Inferior parietal cortex (tissue), 1 donor: ENCODE measurements around the gene PATL2.
"Not testable (repeated sequence)": the region's sequence is repeated elsewhere in the genome, so short reads cannot be mapped to it uniquely, and the experiment has no call there.

ENCODE experiments used
- DNase-seq: peaks from one replicate; pipeline ENCODE4 v3.0.0-alpha.2; 2016; ENCODE audit errors: extremely low spot score

PATL2 gene

DNA sequence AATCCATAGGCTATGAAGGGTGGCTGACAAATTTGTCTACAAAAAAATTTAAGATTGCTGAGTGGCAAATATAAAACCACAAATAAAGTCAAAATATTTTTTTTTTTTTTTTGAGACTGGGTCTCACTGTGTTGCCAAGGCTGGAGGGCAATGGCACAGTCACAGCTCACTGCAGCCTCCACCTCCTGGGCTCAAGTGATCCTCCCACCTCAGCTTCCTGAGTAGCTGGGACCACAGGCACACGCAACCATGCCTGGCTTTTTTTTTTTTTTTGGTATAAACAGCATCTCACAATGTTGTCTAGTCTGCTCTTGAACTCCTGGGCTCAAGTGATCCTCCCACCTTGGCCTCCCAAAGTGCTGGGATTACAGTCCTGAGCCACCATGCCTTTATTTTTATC lies 20.9 kb downstream of the PATL2 start:
- DNase-seq: not testable (repeated sequence)

DNA sequence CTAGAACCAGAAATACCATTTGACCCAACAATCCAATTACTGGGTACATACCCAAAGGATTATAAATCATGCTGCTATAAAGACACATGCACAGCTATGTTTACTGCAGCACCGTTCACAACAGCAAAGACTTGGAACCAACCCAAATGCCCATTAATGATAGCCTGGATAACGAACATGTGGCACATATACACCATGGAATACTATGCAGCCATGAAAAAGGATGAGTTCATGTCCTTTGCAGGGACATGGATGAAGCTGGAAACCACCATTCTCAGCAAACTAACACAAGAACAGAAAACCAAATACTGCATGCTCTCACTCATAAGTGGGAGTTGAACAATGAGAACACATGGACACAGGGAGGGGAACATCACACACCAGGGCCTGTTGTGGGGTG lies 21.8 kb downstream of the PATL2 start:
- DNase-seq: not testable (repeated sequence)

DNA sequence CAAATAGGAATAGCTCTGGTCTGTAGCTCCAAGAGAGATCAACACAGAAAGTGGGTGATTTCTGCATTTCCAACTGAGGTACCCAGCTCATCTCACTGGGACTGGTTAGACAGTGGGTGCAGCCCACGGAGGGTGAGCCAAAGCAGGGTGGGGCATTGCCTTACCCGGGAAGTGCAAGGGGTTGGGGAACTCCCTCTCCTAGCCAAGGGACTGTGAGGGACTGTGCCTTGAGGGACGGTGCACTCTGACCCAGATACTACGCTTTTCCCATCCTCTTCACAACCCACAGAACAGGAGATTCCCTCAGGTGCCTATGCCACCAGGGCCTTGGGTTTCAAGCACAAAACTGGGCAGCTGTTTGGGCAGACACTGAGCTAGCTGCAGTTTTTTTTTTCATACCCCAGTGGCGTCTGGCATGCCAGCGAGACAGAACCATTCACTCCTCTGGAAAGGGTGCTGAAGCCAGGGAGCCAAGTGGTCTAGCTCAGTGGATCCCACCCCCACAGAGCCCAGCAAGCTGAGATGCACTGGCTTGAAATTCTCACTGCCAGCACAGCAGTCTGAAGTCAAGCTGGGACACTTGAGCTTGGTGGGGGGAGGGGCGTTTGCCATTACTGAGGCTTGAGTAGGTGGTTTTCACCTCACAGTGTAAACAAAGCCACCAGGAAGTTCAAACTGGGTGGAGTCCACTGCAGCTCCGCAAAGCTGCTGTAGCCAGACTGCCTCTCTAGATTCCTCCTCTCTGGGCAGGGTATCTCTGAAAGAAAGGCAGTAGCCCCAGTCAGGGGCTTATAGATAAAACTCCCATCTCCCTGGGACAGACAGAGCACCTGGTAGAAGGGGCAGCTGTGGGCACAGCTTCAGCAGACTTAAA lies 28.1 kb downstream of the PATL2 start:
- not testable (repeated sequence) for DNase-seq

DNA sequence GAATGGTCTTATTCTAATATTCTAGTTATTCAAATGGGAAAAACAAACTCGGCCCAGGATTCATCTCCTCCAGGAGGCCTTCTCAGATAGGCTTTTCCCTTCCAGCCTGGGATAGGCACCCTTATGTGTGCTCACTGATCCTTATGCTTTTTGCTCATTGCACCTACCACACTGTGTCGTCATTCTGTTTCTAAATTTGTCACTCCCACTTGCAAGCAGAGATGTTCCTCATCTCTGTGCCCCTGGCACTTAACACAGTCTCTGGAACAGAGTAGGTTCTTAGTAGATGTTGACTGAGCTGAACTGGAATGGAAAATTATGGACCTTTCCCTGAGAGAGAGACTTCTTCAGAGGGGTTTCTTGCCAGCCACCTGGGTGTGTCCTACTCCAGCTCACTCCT lies 28.9 kb downstream of the PATL2 start:
- DNase-seq: no peak

DNA sequence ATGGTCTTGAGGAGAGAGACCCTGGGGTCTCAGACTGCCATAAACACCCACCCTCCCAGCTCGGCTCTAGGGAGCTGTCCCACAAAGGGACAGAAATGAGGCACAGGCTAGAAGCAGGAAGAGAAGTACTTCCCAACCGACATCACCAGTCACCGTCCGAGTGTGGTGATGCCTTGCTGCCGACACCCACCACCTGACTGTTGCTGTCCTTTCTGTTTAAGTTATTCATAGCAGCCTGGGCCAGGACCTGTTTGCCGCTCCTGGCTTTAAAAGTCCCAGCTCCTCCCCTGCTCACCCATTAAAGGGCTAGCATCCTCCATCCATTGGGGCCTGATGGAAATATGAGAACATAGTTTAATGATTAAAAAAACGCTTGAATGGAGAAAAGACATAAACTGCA lies 34.4 kb downstream of the PATL2 start:
- DNase-seq: no peak

DNA sequence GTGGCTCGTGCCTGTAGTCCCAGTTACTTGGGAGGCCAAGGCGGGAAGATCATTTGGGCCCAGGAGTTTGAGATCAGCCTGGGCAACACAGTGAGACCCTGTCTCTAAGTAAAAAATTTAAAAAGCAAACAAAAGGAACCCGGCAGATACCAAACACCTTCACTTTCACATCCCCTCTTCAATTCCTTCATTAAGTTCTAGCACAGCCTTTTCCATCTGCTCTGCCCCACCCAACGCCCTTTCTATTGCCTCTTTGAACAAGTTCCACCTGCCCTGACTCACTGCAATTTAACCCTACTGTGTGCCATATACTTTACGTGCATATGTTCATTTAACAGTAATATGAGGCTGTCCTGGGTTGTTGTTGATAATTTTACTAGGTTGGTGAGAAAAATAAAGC lies 35.2 kb downstream of the PATL2 start:
- DNase-seq: no peak

DNA sequence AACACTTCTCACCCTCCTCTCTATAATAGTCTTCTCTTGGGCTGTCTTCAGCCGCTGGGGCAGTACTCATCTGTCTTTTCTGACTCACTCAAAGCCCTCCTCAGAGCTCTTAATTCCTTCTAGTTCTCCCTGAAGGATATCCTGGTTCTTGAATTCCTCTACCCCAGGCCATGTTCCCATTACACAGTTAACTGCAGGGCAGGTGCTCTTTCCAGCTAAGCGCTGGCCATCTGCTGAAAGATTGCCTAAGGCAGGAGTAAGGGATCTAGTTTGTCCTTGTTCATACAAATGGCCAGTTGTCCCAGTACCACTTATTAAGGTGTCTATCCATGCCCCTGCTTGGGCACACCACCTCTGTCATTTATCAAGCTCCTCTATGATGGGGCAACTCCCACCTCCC lies 37.5 kb downstream of the PATL2 start:
- DNase-seq: no peak

DNA sequence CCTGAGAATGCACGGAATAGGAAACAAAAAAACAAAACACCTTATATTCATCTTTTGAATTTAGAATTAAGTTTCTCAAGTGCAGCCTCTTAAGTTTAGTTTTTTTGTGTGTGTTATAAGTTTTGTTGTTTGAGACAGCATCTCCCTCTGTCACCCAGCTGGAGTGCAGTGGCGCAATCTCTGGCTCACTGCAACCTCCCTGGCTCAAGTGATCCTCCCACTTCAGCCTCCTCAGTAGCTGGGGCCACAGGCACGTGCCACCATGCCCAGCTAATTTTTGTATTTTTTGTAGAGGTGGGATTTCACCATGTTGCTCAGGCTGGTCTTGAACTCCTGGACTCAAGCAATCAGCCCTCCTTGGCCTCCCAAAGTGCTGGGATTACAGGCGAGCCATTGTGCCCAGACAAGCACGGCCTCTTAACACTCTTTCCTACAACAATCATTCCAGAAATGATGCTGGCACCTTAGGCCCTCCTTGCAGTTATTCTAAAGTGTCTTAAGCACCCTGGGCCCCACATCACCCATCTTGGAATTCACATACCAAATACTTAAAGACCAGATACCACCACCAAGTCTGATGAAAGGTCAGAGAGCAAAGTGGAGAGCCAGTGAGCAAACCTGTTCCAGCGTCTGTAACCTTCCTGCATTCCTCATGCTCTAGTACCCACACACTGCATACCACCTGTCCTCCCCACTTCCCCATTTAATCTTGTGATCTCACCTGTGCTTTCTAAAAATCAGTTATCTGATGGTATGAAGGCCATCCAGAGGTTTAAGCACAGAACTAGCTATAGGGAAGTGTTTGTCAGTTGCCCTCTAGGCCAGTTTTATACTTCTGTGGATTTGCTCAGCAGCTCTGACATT lies 40.8 kb downstream of the PATL2 start:
- no peak for DNase-seq

DNA sequence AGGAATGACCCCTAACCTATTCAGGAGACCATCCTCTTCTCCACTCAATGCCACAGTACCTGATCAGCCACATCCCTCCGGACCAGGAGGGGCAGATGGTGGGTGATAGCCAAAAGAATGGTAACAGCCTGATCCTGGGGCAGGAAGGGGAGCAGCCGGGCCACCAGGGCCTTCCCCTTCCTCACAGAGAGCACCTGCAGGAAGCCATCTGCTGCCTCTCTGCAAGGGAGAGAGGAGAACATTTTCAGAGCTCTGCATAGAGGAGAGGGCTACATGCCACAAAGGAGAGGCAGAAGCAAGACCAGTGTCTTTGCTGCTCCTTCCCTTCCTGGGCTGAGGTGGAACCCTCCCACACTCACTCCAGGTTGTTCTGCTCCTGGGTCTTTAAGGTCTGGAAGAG lies 42.2 kb downstream of the PATL2 start:
- no peak for DNase-seq

DNA sequence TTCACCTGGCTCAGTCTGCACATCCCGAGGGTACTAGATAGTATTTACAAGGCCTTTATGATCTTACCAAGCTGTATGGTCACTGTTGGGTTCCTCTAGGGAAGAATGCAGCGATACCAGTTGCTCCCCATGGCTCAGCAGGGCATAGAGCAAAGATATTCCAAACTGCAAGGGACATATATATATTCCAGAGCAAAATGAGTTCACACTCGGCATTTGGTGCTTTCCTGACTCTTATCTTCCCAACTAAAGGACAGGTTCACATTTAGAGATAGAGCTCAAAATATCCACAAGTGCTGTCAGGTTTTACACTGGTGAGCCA lies 44.1 kb downstream of the PATL2 start:
- DNase-seq: no peak

DNA sequence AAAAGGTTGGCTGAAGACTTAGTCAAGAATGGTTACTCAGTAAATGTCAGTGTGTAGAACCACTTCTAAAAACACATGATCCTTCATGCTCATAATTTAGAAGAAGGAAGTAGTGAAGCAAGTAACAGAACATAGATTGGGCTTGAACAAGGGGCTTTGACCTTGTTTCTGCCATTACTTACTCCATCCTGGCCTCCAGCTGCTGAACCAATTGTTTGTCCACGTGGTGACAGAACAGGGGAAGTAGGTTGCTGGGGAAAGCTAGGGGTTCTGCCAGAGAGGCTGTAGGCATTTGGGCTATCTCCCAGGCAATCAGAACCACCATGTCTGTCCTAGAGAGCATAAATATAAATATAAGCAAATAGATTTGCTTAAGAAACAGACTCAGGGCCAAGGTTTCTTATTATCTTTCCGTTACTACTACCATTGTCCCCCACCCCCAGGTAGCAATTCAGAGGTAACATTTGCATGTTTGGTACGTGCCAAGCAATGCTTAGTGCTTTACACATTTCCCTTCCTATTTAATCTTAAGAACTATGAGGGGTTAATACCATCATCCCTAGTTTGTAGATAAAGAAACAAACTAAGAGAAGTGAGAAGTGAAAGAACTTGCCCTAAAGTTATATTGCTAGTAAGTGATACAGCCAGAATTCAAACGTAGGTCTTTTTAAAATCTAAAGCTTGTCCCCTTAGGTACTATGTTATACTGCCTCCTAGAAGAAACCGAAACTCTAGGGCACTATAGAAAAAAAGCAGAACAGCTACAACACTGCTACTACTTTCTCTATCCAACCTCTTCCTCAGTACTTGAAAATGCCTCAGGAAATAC lies 44.7 kb downstream of the PATL2 start:
- no peak for DNase-seq

DNA sequence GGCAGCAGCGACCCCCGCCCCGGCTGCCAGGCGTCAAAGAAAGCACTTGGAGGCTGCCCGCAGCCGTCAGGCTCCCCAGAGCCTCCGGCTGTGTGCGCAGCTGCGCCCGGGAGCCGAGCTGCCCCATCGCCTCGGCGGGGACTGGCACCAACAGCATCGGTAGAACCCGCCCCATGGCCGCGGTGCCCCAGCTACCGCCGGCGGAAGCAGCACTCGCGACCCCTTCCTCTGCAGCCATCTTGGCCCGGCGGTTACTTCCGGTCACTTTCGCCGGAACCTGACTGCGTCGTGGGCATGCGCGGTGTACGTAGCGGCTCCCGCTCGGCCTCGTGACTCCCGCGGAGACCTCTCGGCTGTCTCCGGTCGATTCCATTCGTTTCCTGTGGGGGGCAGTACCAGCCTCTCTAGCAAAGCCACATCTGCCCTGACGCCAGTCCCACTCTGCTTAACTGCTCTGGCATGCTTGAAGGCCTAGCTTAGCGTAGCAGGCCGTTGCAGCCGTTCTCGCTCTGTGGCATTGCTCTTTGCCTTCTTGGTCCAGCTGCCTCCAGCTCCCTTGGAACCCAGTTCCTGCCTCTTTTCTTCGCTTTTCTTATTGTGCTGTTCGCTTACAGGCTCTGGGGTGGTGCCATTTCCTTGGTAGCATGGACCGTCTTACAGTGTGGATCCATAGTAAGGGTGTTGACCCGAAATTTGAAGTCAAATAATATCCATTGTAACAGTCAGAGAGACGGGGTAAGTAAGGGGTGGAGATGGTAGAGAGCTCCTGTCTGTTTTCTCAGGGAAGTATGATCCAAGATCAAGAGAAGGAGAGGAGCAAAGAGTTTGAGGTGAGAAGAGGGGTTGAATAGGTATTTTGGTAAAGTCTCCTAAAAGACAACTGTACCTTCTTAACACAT lies 47.5 kb downstream of the PATL2 start, which contains the start of gene SPG11:
Gene SPG11, minus strand, starts transcription at position 253 of the 899 bp plus-strand sequence. Its CDS starts 15 bp downstream, at position 238.
- peak; percentile 98 for DNase-seq

DNA sequence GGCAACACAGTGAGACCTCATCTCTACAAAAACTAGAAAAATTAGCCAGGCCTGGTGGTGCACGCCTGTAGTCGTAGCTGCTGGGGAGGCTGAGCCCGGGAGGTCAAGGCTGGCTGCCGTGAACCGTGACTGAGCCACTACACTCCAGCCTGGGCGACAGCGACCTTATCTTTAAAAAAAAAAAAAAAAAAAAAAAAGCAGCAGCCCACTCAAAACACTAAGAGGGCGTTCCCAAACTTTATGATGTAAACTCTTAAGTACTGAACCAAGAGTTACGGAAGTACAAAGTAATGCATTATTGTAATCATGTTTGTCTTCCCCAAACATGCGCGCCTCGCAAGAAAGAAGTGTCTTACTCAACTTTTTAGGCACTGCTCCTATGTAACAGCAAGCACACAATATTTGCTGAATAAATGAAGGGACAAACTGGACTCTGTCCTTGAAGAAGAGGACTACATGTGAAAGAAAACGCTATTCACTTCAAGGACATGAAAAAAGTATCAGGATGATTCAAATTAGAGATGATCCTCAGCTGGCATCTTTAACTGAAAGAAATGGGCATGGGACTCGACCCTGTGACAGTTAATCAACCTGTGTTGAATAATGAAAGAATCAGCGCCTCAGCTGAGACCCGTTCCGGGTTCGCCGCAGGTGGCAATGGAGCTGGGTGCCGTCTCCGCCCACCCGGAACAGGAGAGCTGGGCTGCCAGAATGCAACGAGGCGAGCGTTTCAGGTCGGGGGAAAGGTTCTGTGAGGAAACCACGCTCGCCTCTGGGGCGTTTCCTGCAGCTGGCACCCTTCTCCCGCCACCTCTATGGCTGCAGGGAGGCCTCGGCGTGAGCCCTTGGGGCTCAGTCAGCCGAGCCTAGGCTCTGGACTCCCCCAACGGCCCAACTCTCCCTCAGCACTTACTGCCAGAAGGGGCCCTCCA lies 48.4 kb downstream of the PATL2 start:
- DNase-seq: peak; percentile 43

DNA sequence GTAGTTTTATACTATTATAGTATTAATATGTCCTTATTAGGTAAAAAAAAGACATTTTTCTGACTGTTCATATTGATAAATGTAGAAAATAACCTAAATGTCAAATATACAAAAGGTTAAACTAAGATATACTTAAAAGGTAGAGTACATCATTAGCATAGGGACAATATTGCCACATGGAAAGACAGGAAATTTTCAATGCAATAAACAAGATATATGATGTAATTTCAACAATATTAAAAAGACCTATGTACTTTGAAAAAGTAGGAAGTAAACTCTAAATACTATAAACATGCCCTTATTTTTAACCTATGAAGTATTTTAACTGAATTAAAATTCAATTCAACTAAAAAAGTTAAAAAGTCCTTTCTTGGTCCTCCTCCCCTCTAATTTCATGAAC lies 49.5 kb downstream of the PATL2 start:
- no peak for DNase-seq

DNA sequence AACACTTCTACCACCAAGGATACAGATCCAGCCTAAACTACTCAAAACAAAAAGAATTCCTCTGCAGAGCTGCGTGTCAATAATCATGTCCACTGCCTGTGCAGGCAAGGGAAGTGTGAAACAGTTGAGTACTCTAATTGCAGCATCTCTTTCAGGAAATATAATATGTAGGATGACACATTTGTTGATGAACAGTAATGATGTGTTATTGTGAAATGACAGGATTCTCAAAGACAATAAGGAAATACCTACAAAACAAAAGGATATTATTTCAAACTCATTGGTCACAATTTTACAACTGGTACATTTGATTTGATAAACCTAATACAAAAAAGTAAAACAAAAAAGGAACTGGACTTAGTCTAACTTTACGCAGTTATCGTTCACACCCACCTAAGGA lies 52.1 kb downstream of the PATL2 start:
- DNase-seq: no peak

DNA sequence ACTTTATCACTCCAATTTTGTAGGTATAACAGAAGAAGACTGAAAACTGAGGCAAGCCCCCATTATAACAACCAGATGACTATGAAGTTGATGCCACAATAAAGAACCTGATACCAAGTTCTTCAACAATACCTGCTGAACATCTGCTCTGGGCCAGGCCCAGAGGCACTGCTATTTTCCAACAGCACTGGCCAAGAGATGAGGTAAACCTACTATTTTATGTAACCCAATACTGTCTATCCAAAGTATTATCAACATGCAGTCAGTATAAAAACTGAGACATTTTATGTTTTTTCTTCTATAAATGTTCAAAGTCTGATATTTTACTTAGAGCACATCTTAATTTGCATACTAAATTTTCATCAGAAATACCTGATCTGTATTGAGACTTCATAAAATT lies 53.7 kb downstream of the PATL2 start:
- DNase-seq: no peak

DNA sequence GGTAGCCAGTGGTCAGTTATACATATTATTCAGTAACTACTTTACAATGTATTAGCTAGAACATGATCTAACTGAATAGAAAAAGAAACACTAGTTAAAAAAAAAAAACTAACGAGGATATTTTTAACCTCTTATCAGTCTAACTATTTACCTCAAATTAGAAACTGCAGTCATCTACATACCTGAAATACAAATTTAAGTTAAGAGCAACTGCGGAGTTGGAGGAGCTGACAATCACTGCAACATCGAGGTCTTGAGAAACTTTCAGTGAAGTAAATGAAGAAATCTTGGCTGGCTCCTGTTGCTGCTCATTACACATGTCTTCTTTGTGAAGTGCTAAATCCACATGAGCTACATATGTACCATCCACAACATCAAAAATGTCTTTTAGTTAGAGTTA lies 54.2 kb downstream of the PATL2 start:
- DNase-seq: no peak

DNA sequence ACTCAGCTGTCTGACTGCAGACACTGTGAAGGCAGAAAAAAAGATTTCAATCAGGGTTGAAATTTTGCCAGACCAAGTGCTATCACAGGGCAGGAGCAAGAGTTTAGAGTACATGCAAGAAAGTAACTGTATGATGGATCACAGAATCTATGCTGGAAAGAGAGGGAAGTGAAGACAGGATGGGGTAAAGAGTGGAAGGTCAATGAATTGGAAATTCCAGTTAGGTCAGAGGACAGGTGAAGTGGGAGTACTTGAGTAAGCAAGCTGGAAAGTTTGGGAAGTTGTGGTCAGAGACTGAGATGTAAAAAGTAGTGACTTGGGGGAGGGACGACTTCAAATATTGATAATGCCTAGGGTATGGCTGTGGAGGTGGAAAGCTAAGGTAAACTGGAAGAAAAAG lies 54.8 kb downstream of the PATL2 start:
- no peak for DNase-seq

DNA sequence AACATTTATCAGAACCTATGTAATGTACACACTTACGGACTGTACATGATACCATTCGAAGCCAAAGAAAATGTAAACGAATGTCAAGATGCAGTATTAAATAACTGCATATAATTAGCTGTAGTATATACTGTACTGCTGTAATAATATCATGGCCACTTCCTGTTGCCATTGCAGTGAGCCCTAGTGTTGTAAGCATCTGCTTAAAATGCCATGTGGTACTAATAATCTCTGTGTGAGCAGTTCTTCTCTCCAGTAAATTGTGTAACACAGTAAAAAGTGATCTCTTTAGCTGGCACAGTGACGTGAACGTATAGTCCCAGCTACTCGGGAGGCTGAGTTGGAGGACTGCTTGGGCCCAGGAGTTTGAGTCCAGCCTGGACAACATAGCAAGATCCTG lies 56.3 kb downstream of the PATL2 start:
- DNase-seq: no peak

DNA sequence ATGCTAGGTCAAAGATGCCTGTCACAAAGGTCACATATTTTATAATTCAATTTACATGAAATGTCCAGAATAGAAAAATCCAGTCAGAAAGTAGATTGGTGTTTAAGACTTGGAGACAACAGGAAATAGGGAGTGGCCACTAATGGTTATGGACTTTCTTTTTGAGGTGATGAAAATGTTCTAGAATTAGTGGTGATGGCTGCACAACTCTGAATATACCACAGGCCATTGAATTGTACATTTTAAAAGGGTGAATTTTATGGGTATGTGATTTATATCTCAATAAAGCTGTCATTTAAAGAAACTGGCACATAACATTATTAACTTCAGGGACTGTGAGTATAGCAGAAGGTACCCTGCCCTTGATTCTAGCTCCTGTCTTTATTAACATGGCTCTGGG lies 63.5 kb downstream of the PATL2 start:
- DNase-seq: no peak
